HL-60/S4 treated with retinoic acid at 250 ng/mL for 4 days and 3 days (cell line): ENCODE data around the gene CIROP.

Experiments
- in situ Hi-C: fragments of 300-500 bp; cut with MboI; formaldehyde crosslinking; loops from 2 replicates; pipeline ENCODE4 v1.7.0; 2022; ENCODE audit warnings: low sequenced_read_pairs

CIROP gene

GRCh38 chr14:23132970-23133369 lies 28.2 kb upstream of the CIROP start:
- in situ Hi-C loops = no loop called here

GRCh38 chr14:23131482-23131881 lies 26.7 kb upstream of the CIROP start:
- in situ Hi-C loops = no loop called here

DNA sequence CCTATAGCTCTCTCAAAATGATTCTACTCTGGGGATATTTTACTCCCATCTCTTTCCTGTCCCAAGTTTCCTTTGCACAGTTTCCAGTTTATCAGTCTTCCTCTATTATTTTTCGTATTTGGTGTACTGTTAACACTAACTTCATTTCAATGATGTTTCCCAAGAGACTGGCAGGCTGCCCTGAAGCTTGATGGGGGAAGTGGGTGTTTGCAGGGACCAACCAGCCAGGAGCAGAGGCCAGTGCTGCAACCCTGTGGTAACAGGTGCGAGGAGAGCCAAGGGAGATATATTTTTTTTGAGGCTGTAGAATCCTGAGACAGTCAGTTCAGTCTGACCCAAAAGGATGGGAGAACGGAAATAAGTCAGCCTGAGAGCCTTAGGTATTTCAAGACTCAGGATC lies 26.1 kb upstream of the CIROP start:
- in situ Hi-C loops = no loop called here

DNA sequence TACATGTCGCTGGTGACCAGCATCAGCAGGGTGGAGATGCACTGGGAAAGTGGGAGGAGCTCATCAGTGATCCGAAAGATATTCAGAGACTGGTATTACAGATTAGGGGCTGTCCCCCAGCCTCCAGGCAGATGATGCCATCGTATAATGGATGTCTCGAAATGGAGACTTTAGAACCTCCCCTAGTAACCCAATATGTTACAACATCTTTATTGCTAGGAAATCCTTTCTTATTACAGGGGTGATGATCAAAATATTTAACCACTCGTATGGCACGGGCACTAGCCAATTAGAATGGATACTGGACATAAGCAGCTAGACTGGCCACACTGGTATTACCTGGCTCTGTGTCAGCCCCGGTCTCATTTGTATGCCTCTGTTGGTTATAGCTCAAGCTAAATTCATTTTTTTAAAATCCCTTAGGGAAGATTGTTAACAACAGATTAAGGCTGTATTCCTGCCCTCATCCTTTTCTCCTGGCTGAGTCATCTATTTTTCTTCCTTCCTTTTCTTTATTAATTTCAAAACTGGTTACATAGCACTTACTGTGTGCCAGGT lies 25.0 kb upstream of the CIROP start:
- in situ Hi-C loops = loop anchor here (10.0 kb wide), 1 partner anchor 55 kb away; the partner anchor contains the start of gene SLC7A8

DNA sequence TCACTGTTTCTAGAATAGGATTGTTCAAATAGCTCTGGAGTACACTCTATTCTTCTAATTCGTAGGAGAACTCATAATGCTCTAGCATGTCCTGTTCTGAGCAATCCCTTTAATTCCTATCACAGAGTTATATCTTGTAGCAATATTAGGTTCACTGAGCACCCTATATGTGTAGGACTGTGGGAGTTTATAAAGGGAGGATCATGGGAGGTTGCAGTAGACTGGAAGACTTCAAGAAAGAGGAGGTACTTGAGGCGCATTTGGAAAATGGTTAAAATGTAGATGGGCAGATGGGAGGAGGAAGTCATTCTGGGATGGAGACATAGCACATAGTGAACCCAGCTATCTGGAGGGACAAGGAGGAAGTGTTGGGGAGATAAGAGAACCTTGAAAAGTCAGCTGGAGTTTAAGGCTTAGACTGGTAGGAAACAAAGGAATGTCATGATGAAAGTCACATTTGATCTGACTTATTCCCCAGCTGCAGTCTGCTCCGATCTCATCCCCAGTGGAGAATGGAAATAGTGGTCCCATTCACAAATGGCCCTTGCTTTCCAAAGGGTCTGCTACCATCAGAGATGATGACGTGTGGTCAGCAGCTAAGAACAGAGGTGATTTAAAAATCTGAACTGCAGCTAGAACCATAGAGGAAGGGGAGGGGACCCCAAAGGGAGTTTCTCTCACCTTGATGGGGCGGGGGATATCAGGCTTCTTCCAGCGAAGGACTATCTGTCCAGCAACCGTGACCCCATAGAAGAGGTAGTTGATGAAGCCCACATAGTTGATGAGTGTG lies 24.4 kb upstream of the CIROP start:
- in situ Hi-C loops = loop anchor here (10.0 kb wide), 1 partner anchor 56 kb away; the partner anchor contains the start of gene SLC7A8

- in situ Hi-C loops = loop anchor here (10.0 kb wide), 1 partner anchor 57 kb away; the partner anchor contains the start of gene SLC7A8
Measured at GRCh38 chr14:23127861-23128260, 23.1 kb upstream of the CIROP start.

DNA sequence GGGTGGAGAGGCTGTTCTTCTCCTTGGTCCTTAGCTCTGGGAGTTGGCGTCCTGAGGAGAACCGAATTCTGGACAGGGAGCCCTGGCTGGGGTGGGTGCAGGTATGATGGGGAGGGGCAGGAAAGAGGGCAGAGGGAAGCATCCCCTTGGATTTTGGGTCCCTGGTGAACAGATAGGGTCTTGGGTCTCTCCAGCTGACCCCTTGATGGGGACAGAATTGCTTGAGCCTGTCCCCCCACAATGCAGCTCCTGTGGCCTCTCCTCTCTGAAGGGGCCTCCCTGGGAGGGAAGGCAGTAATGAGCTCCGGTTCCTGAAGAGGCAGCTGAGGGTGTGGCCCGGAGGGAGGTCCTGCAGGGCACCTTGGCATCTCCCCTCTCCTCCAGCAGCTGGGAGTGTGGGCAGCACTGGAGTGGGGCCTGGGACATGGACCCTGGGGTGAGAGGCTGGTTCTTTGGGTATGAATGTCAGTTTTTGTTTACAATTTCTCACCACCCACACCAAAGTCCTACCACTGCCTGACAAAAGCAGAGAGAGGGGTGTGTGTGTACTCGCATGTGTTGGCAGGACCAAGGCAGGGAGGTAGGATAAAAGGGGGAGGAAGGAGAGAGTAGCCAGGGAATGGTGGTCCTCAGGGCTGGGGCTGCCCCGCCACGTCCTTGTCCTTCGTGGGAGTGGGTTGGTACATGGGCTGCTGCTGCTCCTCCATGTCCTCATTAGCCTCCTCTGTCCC lies 21.9 kb upstream of the CIROP start:
- in situ Hi-C loops = loop anchor here (10.0 kb wide), 1 partner anchor 58 kb away; the partner anchor contains the start of gene SLC7A8

DNA sequence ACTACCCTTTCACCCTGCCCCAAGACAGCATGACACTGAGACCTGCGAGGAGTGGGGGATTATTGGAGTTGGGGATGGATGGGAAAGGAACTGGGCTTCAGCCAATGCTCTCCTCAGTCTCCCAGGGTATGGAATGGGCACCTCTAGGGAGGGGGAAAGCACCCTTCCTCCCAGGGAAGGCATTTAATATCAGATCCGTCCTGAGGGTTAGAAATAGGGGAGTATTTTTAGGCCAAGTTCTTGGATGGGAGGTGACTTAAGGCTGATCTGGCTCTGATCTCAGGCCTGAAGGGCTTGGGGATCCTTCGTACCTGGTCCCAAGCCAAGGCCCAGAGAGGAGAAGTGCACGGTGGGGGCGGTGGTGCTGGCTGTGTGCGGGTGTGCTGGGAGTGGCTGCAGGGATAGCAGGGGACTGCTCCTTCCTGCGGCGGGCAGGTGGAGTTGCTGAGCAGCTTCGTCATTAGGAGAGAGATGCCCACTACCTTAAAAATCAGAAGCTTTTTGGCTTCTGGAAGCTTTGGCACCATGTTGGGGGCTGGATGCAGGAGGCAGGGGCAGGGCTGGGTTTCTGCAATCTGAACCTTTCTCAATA lies 21.2 kb upstream of the CIROP start:
- in situ Hi-C loops = loop anchor here (10.0 kb wide), 1 partner anchor 59 kb away; the partner anchor contains the start of gene SLC7A8

GRCh38 chr14:23125011-23125410 lies 20.2 kb upstream of the CIROP start:
- in situ Hi-C loops = loop anchor here (10.0 kb wide), 1 partner anchor 60 kb away; the partner anchor contains the start of gene SLC7A8

GRCh38 chr14:23124337-23124954 lies 19.7 kb upstream of the CIROP start:
- in situ Hi-C loops = loop anchor here (10.0 kb wide), 1 partner anchor 60 kb away; the partner anchor contains the start of gene SLC7A8

GRCh38 chr14:23123419-23123818 lies 18.6 kb upstream of the CIROP start:
- in situ Hi-C loops = loop anchor here (10.0 kb wide), 1 partner anchor 61 kb away; the partner anchor contains the start of gene SLC7A8

GRCh38 chr14:23122086-23122485 lies 17.3 kb upstream of the CIROP start:
- in situ Hi-C loops = loop anchor here (10.0 kb wide), 1 partner anchor 63 kb away; the partner anchor contains the start of gene SLC7A8

- in situ Hi-C loops = loop anchor here (10.0 kb wide), 1 partner anchor 63 kb away; the partner anchor contains the start of gene SLC7A8
Measured at GRCh38 chr14:23121361-23121771, 16.6 kb upstream of the CIROP start.

DNA sequence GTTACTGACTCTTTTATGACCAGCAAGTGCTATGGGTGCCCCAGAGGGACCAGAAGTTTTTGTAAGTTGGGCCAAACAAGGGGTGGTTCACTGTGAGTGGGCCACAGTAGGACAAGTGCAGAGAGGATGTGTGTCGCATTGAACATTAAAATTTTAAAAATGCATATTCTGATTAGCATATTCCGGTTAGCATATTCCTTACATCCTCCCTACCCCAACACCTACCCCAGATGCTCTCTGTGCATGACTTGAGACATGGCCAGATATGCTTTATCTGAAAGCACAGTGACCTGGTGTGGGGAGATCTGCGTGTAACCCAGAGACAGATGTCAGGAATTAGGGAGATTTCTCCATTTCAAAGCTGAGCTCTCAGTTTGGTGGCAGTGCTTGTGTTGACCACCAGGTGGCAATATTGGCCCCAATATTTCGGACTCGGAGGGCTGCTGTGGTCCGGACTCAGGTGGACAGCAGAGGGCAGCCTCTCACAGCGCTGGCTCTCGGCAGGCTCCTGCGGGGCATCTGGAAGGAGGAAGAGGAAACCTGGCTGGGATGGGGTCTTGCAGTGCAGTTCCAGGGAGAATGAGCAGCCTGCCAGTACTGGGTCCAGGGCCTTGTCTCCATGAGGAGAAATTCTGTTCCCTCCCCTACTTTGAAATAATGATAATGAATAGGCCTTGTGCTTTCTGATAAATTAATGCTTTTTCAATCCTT lies 15.9 kb upstream of the CIROP start:
- in situ Hi-C loops = loop anchor here (10.0 kb wide), 1 partner anchor 64 kb away; the partner anchor contains the start of gene SLC7A8

DNA sequence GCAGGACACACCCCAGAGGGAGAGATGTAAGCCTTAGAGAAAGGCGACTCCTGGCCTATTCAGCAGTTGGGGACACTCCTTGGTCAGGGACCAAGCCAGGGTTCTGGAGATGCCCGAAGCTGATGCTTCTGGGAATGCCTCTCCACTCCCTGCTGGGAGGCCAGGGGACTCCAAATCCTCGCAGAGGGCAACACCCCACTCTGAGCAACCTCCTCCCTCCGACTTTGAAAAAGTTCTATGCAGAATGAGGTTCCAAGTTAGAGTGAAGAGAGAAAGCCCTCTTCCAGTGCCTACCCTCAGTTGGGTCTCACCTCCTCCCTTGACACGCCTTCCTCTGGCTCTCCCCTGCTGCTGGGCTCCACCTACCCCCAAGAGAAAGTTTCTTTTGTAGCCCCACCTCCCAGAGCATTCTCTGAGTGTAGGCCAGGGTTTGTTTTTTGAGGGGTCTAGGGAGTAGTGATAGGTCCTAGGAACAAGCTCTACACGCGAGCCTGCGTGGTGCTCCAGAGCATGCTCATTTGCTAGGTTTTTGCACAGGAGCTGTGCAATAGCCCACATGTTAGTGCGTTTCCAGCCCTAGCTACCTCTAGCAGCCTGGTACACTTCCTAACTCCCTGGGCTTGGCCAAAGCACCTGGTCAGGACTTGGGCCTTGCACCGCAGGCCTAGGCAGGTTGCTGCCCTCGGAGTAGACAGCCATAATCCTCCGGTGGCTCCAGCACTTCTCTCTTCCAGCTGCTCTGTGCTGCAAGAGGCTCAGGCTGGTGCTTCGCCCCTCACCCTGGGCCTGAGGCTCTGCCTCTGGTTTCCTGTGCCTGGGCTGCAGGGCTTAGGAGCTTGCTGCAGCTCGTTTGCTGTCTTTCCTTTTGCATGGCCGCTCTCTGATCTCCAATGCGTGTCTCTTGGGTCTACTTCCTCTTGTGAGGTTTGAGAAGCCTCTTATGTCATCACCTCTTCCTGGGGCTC lies 14.9 kb upstream of the CIROP start:
- in situ Hi-C loops = loop anchor here (10.0 kb wide), 1 partner anchor 65 kb away; the partner anchor contains the start of gene SLC7A8

- in situ Hi-C loops = no loop called here
Measured at GRCh38 chr14:23118506-23119362, 13.9 kb upstream of the CIROP start, which contains the start of gene CEBPE. CEBPE (minus strand) TSS chr14:23119255; CDS start chr14:23119091, 164 bp downstream.

- in situ Hi-C loops = no loop called here
Measured at GRCh38 chr14:23117371-23118020, 12.7 kb upstream of the CIROP start.
